Measurements from ENCODE around the gene NPHP1.
"Not testable (repeated sequence)": the region's sequence is repeated elsewhere in the genome, so short reads cannot be mapped to it uniquely, and the experiment has no call there.

The NPHP1 gene

GRCh38 chr2:110204408-110205385 is at the start of gene NPHP1:
Gene NPHP1 (minus strand): TSS chr2:110205013. CDS start chr2:110204968, 45 bp downstream.
- DNase-seq = peak; percentile 89

DNA sequence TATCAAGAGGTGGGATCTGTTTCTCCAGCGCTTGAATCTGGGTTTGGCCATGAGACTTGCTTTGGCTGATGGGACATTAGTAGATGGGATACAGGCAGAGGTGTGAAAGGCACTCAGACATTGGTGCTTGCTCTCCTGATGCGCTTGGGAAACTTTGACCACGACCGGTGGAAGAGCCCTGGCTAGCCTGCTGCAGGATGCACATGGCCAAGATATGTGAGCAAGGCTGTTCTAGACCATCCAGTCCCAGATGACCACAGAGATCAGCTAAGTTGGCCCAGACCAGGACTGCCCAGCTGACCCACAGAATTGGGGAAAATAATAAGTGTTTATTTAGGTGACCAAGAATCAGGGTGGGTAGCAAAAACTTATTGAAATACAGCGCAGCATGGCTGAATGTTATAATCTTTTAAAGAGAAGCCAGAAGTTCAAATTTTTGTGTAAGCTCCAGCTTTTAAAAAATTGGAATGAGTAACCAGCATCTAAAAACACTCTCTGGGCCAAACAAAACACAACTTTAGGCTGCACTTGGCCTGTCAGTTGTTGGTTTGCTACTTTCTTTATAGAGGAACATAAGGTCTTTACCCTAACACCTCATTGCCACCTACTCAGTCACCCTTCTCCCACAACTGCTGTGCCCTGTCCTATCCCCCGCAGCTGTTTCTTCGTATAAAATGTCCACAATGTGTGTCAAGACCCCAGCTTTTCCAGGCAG is 43.4 kb upstream of the NPHP1 start:
- DNase-seq = not testable (repeated sequence)

DNA sequence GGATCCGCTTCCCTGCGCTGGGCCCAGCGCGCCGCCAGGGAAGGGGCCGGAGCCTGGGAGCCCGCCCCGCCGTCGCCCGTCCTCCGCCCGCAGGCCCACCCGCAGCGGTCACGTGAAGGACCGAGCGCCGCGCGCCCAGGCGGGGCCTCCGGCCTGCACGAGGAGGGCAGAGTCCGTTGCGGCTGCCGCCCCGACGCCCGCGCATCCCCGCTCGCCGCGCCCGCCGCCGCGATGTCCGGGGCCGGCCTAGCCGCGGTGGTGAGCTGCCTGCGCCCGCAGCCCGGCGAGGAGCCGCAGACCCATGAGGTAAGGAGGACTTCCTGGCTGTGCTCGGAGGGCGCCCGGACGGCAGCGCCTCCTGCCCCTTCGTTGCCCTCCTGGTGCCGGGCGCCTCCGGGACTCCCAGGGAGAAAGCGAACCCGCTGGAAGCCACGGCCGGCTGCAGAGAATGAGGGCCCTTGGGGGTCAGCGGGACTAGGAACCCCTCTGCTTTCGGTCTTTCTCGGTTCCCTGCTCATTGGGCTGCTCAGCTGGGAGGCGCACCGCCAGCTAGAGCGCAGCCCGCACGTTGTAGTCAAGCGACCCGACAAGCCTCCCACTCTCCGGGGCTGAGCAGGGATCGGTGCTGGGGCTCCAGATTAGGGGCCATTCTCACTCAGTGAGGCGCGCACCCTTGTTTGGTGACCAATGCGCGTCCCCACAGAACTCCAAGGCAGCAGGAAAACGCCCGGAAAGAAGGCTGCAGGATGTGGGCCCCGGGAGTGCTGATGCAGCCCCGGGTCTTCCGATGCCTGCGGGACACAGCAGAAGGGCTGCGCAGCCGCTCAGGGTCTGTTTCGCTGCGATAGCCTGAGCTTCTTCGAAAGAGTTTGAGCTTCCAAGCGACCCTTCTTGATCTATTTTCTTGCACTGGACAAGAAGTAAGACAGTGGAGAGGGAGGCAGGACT is 40.9 kb upstream of the NPHP1 start:
- not testable (repeated sequence) for DNase-seq

- DNase-seq = not testable (repeated sequence)
Measured at GRCh38 chr2:110243283-110243682, 38.5 kb upstream of the NPHP1 start.

GRCh38 chr2:110234514-110234913 is 29.7 kb upstream of the NPHP1 start:
- not testable (repeated sequence) for DNase-seq

DNA sequence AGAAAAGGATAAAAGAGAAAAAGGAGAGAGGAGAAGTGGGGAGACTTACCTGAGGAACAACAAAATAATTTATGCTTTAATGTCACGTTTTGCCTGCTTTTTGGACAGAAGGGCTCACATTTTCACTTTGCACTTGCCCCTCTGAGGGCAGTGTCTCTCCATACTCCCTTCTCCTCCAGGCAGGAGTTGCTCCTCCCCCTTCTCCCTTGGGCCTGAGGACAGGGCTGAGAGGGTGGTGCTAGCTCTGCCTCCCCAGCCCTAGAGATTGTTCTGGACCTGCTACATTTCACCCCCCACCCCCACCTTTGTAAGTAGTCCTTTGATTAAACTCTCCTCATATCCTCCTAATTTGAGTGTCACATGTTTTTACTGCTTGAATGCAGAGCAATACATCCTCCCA is 25.1 kb upstream of the NPHP1 start:
- DNase-seq = not testable (repeated sequence)

GRCh38 chr2:110222626-110223025 is 17.8 kb upstream of the NPHP1 start:
- DNase-seq = not testable (repeated sequence)

DNA sequence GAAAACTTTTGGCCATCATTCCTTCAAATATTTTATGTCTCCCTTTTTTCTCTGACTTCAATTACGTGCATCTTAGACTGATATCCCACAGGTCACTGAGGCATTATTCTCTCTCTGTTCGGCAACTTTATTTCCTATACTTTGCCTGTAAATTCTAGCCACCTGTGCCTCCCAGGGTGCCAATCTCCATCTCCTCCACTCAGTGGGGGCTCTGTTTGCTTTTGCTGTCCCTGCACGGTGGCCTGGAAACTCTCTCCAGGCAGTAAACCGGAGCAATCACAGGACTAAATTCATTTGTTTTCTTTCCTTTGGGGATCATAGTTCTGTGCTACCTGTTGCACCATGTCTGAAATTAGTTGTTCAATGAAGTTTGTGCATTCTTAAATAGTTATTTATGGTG is 17.1 kb upstream of the NPHP1 start:
- DNase-seq = no peak

- DNase-seq = no peak
Measured at GRCh38 chr2:110220190-110220564, 15.4 kb upstream of the NPHP1 start.

DNA sequence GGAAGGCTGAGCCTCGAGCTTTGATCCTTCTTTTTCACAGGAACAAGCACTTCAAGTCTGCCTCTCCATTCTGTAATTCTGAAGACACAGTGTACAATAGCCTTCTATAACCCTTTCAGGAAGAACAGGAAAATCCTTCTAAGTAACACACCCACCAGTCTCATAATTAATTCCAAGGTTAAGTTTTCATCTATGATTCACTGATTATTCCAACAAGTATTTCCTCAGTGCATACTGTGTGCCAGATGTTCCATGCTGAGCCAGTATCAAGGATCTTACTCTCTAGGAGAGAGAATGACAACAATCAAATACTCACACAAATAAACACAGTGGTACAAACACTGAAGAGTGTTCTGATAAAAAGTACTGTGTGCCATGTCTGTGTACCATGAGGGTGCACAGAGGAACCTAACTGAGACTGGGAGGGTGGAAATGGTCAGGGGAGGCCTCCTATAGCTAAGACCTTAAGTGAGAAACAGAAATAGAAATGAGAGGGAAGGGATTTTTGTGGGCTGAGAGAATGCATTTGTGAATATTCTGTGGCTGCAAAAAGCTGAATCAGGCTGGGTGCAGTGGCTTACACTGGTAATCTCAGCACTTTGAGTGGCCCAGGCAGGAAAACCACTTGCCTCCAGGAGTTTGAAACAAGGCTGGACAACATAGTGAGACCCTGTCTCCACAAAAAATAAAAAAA is 14.8 kb upstream of the NPHP1 start:
- no peak for DNase-seq

DNA sequence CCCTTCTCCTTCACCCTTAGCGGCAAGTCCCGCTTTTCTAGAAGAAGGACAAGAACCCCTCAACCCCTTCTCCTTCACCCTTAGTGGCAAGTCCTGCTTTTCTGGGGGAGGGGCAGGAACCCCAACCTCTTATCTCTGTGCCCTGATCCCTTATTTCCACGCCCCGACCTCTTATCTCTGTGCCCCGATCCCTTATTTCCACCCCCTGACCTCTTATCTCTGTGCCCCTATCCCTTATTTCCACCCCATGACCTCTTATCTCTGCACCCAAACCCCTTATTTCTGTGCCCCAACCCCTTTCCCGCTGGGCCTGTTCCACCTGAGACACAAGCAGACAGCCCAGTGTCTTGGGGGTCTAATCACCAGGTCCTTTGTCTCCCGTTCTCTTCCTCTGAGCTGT is 14.1 kb upstream of the NPHP1 start:
- not testable (repeated sequence) for DNase-seq

DNA sequence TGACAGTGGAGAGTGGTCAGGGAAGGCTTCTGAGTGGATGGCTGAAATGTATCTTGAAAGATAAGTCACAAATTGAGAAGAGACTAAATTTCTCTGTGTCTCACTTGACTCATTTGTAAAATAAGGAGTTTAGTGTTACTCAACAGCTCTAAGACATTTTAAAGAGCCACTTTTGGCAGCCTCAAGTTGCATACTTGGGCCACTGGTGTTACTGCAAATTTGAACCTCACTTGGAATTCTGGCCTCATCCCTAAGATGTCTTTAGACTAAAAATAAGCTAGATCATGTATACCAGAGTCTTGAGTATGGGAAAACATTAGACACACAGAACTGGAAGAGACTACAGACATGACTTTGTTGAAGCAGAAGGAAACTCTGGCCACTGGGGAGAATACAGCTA is 12.0 kb upstream of the NPHP1 start:
- DNase-seq = no peak

DNA sequence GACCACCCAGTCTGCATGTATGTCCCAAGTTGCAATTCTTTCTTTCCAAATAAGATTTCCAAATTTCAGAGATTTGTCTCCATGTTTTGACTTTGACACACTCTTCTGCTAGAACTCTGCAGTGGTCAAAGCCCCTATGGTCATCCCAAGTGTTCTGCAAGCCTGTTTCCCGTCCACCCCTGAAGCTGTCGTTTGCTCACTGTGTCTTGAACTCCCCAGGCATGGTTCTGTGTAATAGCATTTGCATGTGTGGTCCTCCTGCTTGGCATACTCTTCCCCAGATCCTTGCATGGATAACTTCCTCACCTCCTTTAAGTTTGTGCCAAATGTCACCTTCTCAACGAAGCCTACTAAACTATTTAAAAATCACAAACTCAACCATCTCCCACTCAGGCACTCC is 11.4 kb upstream of the NPHP1 start:
- no peak for DNase-seq

GRCh38 chr2:110215566-110216158 is 10.8 kb upstream of the NPHP1 start:
- DNase-seq = no peak

- no peak for DNase-seq
Measured at GRCh38 chr2:110215091-110215490, 10.3 kb upstream of the NPHP1 start.

- DNase-seq = not testable (repeated sequence)
Measured at GRCh38 chr2:110213522-110213921, 8.7 kb upstream of the NPHP1 start.

- peak; percentile 77 for DNase-seq
Measured at GRCh38 chr2:110211938-110212858, 7.4 kb upstream of the NPHP1 start, which contains the start of gene MTLN. Gene MTLN (minus strand): TSS chr2:110212547. CDS start chr2:110212525, 22 bp downstream.

DNA sequence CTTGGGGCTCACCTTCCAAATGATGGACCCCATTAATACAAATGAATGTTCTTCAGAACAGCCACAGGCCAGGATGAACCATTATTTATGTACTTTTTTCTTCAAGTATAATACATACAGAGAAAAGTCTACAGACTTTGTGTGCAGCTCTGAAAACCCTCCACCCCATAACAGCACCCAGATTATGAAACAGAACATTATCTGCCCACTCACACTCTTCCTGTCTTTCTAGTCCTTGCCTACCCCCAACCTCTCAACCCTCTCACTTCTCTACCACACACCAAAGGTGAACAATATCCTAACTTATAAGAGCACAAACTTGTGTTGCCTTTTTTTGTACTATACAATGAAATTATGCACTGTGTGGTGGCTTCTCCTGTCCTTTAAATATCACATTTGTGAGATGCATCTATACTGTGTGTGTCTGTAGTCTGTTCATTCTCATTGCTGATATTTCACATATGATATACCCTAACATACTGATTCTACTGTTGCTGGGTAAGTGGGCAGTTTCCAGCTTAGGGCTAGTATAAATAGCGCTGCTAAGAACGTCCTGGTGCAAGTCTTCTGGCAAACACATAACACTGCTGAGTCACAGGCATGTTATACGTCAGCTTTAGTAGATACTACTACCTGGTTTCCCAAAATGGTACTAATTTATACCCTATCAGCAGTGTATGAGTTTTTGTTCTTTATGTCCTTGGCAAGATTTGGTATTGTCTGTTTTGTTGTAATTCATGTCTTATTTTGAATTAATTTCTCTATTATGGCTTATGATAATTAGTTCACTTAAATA is 1.0 kb upstream of the NPHP1 start:
- no peak for DNase-seq

DNA sequence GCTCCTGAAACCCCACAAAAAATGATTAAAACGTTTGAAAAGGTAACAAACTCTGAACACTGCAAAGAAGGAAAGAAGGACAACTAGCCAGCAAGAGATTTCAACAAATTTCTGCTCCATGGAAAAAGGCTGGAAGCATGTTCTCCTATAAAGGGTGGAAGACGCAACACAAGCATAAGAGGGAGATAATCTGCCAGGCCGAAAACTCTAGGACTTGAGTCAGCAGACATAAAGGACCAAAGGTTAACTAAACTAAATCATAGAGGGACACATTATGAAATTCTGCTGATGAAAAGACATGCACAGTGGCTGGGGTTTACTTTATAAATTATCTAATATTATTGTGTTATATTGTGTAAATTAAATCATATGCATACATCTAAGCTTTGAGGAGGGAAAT is 6.8 kb downstream of the NPHP1 start:
- no peak for DNase-seq

GRCh38 chr2:110197452-110197851 is 7.4 kb downstream of the NPHP1 start:
- no peak for DNase-seq
